Measurements from ENCODE around the gene SLC4A7.

Gene SLC4A7

GRCh38 chr3:27323087-27323570 is 161.1 kb downstream of the SLC4A7 start:
- DNase-seq (ENCODE audit: low read depth), result no peak

All from fibroblast of gingiva (primary cell).